Transverse colon (tissue), 4 donors: ENCODE results near the gene MORC2.

Experiments used
- POLR2A ChIP-seq: fragments of 450-650 bp; IDR thresholded peaks from one replicate; pipeline ENCODE4 v1.6.1; 2016; ENCODE audit warnings: antibody characterized with exemption, mild to moderate bottlenecking, moderate library complexity
- POLR2AphosphoS5 ChIP-seq, 3 donors: sonication (generic); formaldehyde crosslinking; IDR thresholded peaks; one replicate each; pipeline ENCODE4 v1.6.1; 2016; ENCODE audit warnings: antibody characterized with exemption in 3 of 3
- TF ChIP-seq, protein P1 (sequence below), 5 experiments: fragments of 200-600 bp in 3 of 5; fragments of 450-650 bp in 2 of 5; sonication (generic) in 3 of 5; IDR thresholded peaks; 1 replicate in 2 of 5; 2 replicates in 3 of 5; pipeline ENCODE4 v1.5.1; 2016 to 2017; ENCODE audit warnings: antibody characterized with exemption in 5 of 5, inconsistent platforms in 3 of 5, mild to moderate bottlenecking in 2 of 5, moderate library complexity in 1 of 5

DNA sequence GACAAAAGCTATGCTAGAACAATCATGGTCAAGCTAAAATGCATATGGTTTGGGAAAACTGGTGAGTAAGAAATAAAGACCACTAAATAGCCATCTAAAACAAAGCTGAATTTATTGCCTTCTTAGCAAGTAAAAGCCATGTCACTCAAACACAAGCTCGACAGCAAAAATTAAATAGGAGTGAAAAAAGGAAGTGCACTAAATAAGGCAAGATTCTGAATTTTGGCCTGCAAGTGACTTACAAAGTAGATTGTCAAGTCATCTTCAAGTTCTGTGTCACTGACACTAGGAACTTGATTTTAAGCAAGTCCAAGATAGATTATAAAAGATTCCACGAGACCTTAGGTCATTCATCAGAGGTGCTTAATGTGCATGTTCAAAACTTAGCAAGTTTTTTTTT is 27.9 kb upstream of the MORC2 start:
- no peak for TF ChIP-seq POLR2AphosphoS5 (IDR thresholded peaks at IDR 0.05)
- TF ChIP-seq, protein P1, sequence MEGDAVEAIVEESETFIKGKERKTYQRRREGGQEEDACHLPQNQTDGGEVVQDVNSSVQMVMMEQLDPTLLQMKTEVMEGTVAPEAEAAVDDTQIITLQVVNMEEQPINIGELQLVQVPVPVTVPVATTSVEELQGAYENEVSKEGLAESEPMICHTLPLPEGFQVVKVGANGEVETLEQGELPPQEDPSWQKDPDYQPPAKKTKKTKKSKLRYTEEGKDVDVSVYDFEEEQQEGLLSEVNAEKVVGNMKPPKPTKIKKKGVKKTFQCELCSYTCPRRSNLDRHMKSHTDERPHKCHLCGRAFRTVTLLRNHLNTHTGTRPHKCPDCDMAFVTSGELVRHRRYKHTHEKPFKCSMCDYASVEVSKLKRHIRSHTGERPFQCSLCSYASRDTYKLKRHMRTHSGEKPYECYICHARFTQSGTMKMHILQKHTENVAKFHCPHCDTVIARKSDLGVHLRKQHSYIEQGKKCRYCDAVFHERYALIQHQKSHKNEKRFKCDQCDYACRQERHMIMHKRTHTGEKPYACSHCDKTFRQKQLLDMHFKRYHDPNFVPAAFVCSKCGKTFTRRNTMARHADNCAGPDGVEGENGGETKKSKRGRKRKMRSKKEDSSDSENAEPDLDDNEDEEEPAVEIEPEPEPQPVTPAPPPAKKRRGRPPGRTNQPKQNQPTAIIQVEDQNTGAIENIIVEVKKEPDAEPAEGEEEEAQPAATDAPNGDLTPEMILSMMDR (IDR thresholded peaks at IDR 0.05): no peak
- no peak for TF ChIP-seq POLR2A
